BLaER1 treated with 17β-estradiol and CSF1 and Interleukin-3, amounts not matched to agents 10 nM and 100 nM (cell line): ENCODE data around the gene GPR137C.

Experiments used
- H3K27ac ChIP-seq, 11 experiments: shearing (Covaris generic); formaldehyde crosslinking; 2 replicates each; pipeline ENCODE4 v1.8.1; 2022
- H3K27me3 ChIP-seq, 11 experiments: shearing (Covaris generic); formaldehyde crosslinking; 2 replicates each; pipeline ENCODE4 v1.8.1; 2022
- H3K36me3 ChIP-seq, 11 experiments: shearing (Covaris generic); formaldehyde crosslinking; 2 replicates each; pipeline ENCODE4 v1.8.1; 2022
- H3K4me1 ChIP-seq, 10 experiments: shearing (Covaris generic); formaldehyde crosslinking; 2 replicates each; pipeline ENCODE4 v1.8.1; 2022
- H3K4me2 ChIP-seq, 11 experiments: shearing (Covaris generic); formaldehyde crosslinking; 2 replicates each; pipeline ENCODE4 v1.8.1; 2022
- H3K4me3 ChIP-seq, 10 experiments: shearing (Covaris generic); formaldehyde crosslinking; 2 replicates each; pipeline ENCODE4 v1.8.1; 2022
- H3K9ac ChIP-seq, 11 experiments: shearing (Covaris generic); formaldehyde crosslinking; 2 replicates each; pipeline ENCODE4 v1.8.1; 2022
- H3K9me3 ChIP-seq, 11 experiments: shearing (Covaris generic); formaldehyde crosslinking; replicated peaks in 1 of 11; 2 replicates each; pipeline ENCODE4 v1.8.1; 2022
- H4K20me1 ChIP-seq, 11 experiments: shearing (Covaris generic); formaldehyde crosslinking; 2 replicates each; pipeline ENCODE4 v1.8.1; 2022
- Cebpa-rat ChIP-seq, 11 experiments: shearing (Covaris generic); IDR thresholded peaks; 2 replicates each; pipeline ENCODE4 v1.8.1; 2022

GPR137C gene

DNA sequence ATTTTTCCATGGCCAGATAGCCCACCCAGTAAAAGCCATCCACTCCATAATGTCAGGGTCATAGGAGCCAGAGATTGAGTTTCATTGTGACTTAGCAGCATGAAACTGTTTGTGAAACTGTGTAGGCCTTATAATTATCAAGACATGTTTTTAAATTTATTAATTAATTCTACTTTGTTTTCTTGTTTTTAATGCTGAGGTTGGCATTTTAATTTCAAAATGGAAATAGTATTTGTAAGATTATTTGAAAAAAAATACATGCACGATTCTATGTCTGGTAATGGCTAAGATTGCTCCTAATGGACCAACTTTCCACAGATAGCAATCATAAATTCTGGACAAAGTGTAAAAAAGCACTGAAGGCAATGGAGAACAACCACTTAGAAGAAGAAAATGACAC, 67.1 kb downstream of the GPR137C start:
- H3K36me3 ChIP-seq = peaks cover 0 to 12% (median under 1%) of the 10 kb centered on the region in 11 experiments; a peak in 3 of 22 replicates
- H3K4me3 ChIP-seq = no peak overlapping the region

DNA sequence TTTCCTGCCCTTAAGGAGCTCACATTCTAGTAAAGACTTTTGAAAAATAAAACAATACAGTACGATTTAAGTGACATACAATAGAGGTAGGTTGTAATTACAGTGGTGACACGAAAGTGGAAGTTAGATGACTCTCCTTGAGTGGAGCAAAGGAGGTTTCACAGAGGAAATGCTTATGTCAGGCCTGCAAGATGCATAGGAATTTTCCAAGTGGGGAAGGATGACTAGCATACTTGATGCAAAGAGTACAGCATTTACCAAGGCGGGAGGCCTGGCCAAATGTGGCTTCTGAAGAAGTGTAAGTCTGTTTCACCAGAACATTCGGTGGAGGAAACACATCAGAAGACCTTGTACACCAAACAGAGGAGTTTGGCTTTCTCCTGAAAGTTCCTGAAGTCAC, 87.5 kb downstream of the GPR137C start:
- TF ChIP-seq Cebpa-rat (IDR thresholded peaks at IDR 0.05) = no peak

More for the DNA sequence above, 67.1 kb downstream of the GPR137C start:
- TF ChIP-seq Cebpa-rat (IDR thresholded peaks at IDR 0.05) = no peak
- Histone ChIP-seq H3K9me3 (no peaks in the 10 kb centered on the region), H3K4me2 (no peak overlapping the region), H3K4me1 (no peaks in the 10 kb centered on the region), H3K27ac (no peak overlapping the region), H3K9ac (no peak overlapping the region), H4K20me1 (no peaks in the 10 kb centered on the region), H3K27me3 (no peaks in the 10 kb centered on the region)

DNA sequence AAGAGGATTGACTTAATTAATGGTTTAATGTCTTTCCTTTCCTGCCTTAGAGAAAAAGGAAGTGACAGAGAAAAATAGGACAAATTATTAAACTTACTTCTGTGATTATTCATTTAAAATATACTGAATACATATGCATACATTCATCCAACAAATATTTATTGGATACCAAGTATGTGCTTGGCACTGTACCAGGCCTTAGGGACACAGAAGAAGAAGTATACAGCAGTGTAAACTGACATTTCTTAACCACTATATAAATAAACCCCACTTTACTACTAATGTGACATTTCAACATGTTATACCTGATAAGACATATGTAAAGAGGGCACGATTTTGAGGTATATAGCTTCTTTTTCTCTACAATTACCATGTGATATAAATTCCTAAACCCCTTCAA, 89.1 kb downstream of the GPR137C start:
- Histone ChIP-seq H3K4me2 (no peak overlapping the region), H3K4me1 (no peaks in the 10 kb centered on the region), H4K20me1 (no peaks in the 10 kb centered on the region), H3K9me3 (peaks cover 14 to 24% (median 17%) of the 10 kb centered on the region in 11 experiments; a peak in 21 of 22 replicates), H3K36me3 (peaks cover 54 to 74% (median 63%) of the 10 kb centered on the region in 11 experiments), H3K9ac (no peak overlapping the region), H3K27me3 (no peaks in the 10 kb centered on the region), H3K27ac (no peak overlapping the region), H3K4me3 (no peak overlapping the region)
- TF ChIP-seq Cebpa-rat (IDR thresholded peaks at IDR 0.05) = no peak

More for the DNA sequence above, 87.5 kb downstream of the GPR137C start:
- Histone ChIP-seq H3K4me3 (no peak overlapping the region), H3K4me2 (no peak overlapping the region), H4K20me1 (no peaks in the 10 kb centered on the region), H3K36me3 (peaks cover 38 to 58% (median 47%) of the 10 kb centered on the region in 11 experiments), H3K9me3 (peaks cover 14 to 24% (median 17%) of the 10 kb centered on the region in 11 experiments; a peak in 21 of 22 replicates), H3K9ac (no peak overlapping the region), H3K27me3 (no peaks in the 10 kb centered on the region), H3K27ac (no peak overlapping the region), H3K4me1 (no peaks in the 10 kb centered on the region)

DNA sequence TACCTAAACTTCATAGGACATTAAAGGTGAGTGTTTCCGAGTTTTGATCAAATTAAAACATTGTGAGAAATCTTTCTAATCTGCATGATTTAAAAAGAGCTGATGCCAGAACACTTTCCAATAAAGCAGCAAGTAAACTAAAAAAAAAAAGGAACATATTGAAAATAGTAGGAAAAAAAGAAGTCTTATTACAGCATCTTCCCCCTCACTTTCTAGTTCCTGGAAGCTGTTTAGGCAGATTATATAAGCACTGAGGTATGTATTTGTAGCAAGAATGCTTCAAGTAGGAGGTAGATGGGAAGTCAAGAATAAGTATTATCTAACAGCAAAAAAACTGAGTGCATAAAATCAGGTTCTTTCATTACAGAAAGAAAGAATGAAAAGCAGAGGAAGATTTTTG, 96.9 kb downstream of the GPR137C start:
- no peak overlapping the region for H3K27ac ChIP-seq
- no peak overlapping the region for H3K4me2 ChIP-seq
- H3K9me3 ChIP-seq = no peaks in the 10 kb centered on the region
- H3K27me3 ChIP-seq = no peaks in the 10 kb centered on the region
- peaks cover 59 to 99% (median 80%) of the 10 kb centered on the region in 11 experiments for H3K36me3 ChIP-seq
- H3K4me3 ChIP-seq = no peak overlapping the region
- H3K4me1 ChIP-seq = no peaks in the 10 kb centered on the region
- H4K20me1 ChIP-seq = peaks cover 0 to 4% (median 0%) of the 10 kb centered on the region in 11 experiments; a peak in 1 of 22 replicates
- no peak for TF ChIP-seq Cebpa-rat (IDR thresholded peaks at IDR 0.05)
- no peak overlapping the region for H3K9ac ChIP-seq

DNA sequence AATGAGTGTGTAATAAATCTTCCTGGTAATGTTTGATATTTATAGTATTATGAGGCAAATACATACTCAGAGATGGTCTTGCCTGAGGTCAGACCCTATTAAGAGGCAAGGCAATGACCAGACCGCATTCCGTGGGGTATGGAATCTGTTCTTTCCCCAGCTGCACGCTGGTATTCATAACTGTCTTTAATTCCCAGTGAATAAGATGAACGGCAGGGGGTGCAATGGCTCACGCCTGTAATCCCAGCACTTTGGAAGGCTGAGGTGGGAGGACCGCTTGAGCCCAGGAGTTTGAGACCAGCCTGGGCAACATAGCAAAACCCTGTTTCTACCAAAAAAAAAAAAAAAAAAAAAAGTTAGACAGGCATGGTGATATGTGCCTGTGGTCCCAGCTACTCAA, 98.1 kb downstream of the GPR137C start:
- Histone ChIP-seq H3K27me3 (no peaks in the 10 kb centered on the region), H3K4me3 (no peak overlapping the region), H3K27ac (no peak overlapping the region), H3K4me1 (no peaks in the 10 kb centered on the region), H4K20me1 (peaks cover 0 to 4% (median 0%) of the 10 kb centered on the region in 11 experiments; a peak in 1 of 22 replicates), H3K4me2 (no peak overlapping the region), H3K9ac (no peak overlapping the region), H3K9me3 (no peaks in the 10 kb centered on the region), H3K36me3 (peaks cover 61 to 99% (median 82%) of the 10 kb centered on the region in 11 experiments)
- no peak for TF ChIP-seq Cebpa-rat (IDR thresholded peaks at IDR 0.05)

DNA sequence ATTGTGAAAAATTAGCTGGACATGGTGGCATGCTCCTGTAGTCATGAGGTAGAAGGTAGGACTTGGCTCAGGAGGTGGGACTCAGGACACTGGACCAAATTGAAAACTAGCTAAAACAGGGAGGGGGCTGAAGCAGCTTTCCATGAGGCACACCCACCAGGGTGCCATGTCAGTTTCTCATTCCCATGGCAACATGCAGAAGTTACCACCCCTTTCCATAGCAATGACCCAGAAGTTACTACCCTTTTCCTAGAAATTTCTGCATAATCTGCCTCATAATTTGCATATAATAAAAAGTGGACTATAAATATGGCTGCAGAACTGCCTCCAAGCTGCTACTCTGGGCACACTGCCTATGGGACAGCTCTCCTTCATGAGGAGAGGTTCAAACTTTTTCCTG, 104.3 kb downstream of the GPR137C start:
- no peak for TF ChIP-seq Cebpa-rat (IDR thresholded peaks at IDR 0.05)
- Histone ChIP-seq H3K27ac (no peak overlapping the region), H3K4me2 (no peak overlapping the region), H3K4me1 (no peaks in the 10 kb centered on the region), H3K9ac (no peak overlapping the region), H3K9me3 (no peaks in the 10 kb centered on the region), H3K4me3 (no peak overlapping the region), H4K20me1 (peaks cover 0 to 3% (median 0%) of the 10 kb centered on the region in 11 experiments; a peak in 1 of 22 replicates), H3K27me3 (no peaks in the 10 kb centered on the region), H3K36me3 (peaks cover 36 to 96% (median 68%) of the 10 kb centered on the region in 11 experiments)

DNA sequence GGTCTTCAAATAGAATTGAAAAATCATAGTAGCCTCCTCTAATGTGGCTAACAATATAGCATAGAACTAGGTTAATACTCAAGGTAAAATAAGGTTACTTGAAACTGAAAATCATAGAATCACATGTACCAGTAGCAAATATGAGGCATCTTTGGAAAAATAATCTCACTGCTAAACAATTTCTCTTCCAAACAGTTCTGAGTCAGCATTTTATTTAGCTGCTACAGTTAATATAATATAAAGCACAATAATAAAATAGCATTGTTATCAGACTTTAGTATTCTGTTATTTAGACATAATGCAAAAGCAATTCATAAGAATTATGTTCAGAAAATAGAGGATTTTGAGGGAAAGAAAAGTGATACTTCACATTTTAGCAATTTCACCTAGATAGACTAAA, 107.7 kb downstream of the GPR137C start:
- H3K9me3 ChIP-seq = no peaks in the 10 kb centered on the region
- no peaks in the 10 kb centered on the region for H3K4me1 ChIP-seq
- peaks cover 0 to 3% (median 0%) of the 10 kb centered on the region in 11 experiments; a peak in 1 of 22 replicates for H4K20me1 ChIP-seq
- no peaks in the 10 kb centered on the region for H3K27me3 ChIP-seq
- no peak for TF ChIP-seq Cebpa-rat (IDR thresholded peaks at IDR 0.05)
- no peak overlapping the region for H3K4me2 ChIP-seq
- no peak overlapping the region for H3K9ac ChIP-seq
- H3K36me3 ChIP-seq = peaks cover 44 to 94% (median 70%) of the 10 kb centered on the region in 11 experiments
- no peak overlapping the region for H3K4me3 ChIP-seq
- no peak overlapping the region for H3K27ac ChIP-seq

DNA sequence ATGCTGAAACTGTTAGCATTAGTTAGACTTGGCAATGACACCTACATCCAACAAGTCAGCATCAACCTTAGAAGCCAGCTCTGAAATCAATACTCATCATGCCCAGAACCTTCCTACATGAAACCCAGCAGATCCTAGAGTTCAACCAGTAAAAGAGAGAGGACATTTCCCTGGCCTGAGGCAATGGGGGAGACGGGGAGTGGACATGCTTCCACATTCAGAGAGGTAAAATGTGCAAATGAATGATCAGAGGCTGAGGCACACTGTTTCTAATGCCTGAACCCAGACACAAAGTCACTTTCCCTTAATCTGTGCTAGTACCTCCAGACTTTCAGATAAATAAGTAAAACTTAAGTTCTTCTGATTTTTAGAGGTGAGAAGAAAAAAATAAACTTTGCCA, 108.2 kb downstream of the GPR137C start:
- TF ChIP-seq Cebpa-rat (IDR thresholded peaks at IDR 0.05) = no peak
- peaks cover 49 to 94% (median 70%) of the 10 kb centered on the region in 11 experiments for H3K36me3 ChIP-seq

DNA sequence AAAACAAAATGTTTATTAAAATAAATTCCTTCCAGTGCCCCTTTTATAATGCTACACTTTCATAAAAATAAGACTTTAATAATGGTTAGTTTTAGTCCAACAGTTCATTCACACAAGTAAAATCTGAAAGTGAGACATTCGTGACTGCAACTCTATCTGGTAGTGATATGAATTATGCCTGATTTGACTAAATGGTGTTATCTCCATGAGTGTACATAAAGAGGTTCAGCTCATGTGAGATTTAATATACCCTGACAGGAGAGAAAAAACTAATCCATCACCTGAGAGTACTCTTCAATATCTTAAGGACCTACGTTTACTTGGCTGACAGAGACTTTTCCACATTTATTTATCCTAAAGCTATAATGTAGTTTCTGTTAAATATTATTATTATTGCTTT, 108.7 kb downstream of the GPR137C start:
- no peak overlapping the region for H3K9ac ChIP-seq
- peaks cover 0 to 3% (median 0%) of the 10 kb centered on the region in 11 experiments; a peak in 1 of 22 replicates for H4K20me1 ChIP-seq
- no peak for TF ChIP-seq Cebpa-rat (IDR thresholded peaks at IDR 0.05)
- H3K27ac ChIP-seq = no peak overlapping the region
- no peak overlapping the region for H3K4me2 ChIP-seq
- H3K4me1 ChIP-seq = no peaks in the 10 kb centered on the region
- peaks cover 53 to 94% (median 70%) of the 10 kb centered on the region in 11 experiments for H3K36me3 ChIP-seq
- no peak overlapping the region for H3K4me3 ChIP-seq
- H3K9me3 ChIP-seq = no peaks in the 10 kb centered on the region
- H3K27me3 ChIP-seq = no peaks in the 10 kb centered on the region

More for the DNA sequence above, 108.2 kb downstream of the GPR137C start:
- Histone ChIP-seq H3K27ac (no peak overlapping the region), H3K9me3 (no peaks in the 10 kb centered on the region), H3K4me3 (no peak overlapping the region), H4K20me1 (peaks cover 0 to 3% (median 0%) of the 10 kb centered on the region in 11 experiments; a peak in 1 of 22 replicates), H3K9ac (no peak overlapping the region), H3K27me3 (no peaks in the 10 kb centered on the region), H3K4me2 (no peak overlapping the region), H3K4me1 (no peaks in the 10 kb centered on the region)

DNA sequence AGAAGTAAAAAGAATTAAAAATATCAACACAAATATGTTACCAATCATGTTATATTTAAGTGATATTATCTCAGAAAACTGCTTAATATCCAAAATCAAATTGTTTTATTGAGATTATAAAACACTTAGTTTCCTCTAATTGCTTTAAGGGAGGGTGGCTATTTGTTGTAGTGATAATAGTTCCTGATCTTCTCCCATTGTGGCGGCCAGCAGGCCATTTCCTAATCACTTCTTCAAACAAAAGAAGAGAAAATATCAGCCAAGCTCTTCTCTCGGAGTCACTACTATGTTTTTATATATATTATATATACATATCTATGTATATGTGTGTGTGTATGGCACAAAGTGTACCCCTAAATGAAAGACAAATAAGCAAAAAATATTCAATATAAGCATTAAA, 111.2 kb downstream of the GPR137C start:
- H3K9me3 ChIP-seq = no peaks in the 10 kb centered on the region
- H3K27me3 ChIP-seq = no peaks in the 10 kb centered on the region
- no peak overlapping the region for H3K4me2 ChIP-seq
- H4K20me1 ChIP-seq = peaks cover 0 to 3% (median 0%) of the 10 kb centered on the region in 11 experiments; a peak in 1 of 22 replicates
- H3K4me1 ChIP-seq = no peaks in the 10 kb centered on the region
- H3K36me3 ChIP-seq = peaks cover 50 to 90% (median 70%) of the 10 kb centered on the region in 11 experiments
- TF ChIP-seq Cebpa-rat (IDR thresholded peaks at IDR 0.05) = no peak
- no peak overlapping the region for H3K9ac ChIP-seq
- H3K4me3 ChIP-seq = no peak overlapping the region
- H3K27ac ChIP-seq = no peak overlapping the region
